ENCODE measurements around the gene CYP27C1. TPM values are rescaled to one million over a fixed set of nuclear protein-coding genes. Genes with fewer than 3 reads are reported as not detected.
"Not testable (repeated sequence)": the region's sequence is repeated elsewhere in the genome, so short reads cannot be mapped to it uniquely, and the experiment has no call there.

CYP27C1 gene
- total RNA-seq, 2 donors from 2014 or later: not detected

GRCh38 chr2:127170452-127171197 is 49.5 kb downstream of the CYP27C1 start:
- Mint-ChIP-seq H3K27me3 (ENCODE audit: low read depth) (no peaks in the 10 kb centered on the region), H3K27ac (no peak overlapping the region), H3K36me3 (ENCODE audit: insufficient read depth in 2 of 2) (no peaks in the 10 kb centered on the region), H3K4me1 (ENCODE audit: low read depth) (no peaks in the 10 kb centered on the region), H3K4me3 (no peak overlapping the region), H3K9me3 (no peaks in the 10 kb centered on the region)
- ATAC-seq (replicated peaks in 1 of 2) (no peak), DNase-seq (no peak)

DNA sequence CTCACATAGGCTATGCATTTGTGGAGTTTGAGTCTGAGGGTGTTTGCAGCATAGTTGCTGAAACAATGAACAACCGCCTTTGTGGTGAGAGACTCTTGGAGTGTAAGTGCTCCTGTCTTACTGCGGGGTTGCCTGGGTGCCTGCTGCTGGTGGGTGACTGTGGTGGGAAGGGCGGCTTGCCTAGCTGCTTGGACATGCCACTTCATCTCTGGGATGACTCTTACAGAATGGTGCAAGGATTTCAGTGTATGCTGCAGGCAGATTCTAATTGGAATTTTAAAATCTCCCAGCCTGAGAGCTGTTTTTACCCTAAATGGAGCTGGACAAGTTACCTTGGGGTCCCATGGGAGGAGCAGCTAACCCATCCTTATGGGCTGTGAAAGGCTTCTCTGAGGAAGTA is 50.1 kb downstream of the CYP27C1 start:
- H3K4me1 Mint-ChIP-seq (ENCODE audit: low read depth): no peaks in the 10 kb centered on the region
- H3K36me3 Mint-ChIP-seq (ENCODE audit: insufficient read depth in 2 of 2): no peaks in the 10 kb centered on the region
- no peak for ATAC-seq (replicated peaks in 1 of 2)
- no peak overlapping the region for H3K4me3 Mint-ChIP-seq
- no peak for DNase-seq
- H3K27me3 Mint-ChIP-seq (ENCODE audit: low read depth): no peaks in the 10 kb centered on the region
- no peak overlapping the region for H3K27ac Mint-ChIP-seq
- H3K9me3 Mint-ChIP-seq: no peaks in the 10 kb centered on the region

DNA sequence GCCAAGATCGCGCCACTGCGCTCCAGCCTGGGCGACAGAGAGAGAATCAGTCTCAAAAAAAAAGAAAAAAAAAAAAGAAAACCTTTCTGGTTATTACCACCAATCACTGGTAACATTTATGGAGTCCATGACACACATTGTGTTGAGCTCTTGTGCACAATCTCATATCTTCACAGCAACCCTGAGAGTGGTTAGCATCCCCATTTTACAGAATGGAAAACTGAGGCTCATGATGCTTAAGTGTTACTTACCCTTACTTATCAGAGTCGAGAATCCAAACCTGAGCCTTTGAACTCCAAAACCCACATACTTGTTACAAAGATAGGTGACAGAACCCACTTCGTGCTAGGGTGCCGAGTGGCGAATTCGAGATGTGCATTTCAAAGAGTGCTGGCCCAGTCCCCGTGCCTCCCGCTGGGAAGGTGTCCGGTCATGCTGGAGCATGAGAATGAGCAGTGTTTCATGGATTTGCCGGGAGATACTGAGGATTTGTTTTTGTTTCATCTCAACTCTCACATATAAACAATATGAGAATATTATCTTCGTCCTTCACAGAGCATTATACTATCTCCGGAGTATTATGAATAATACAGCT is 50.9 kb downstream of the CYP27C1 start:
- no peak for ATAC-seq (replicated peaks in 1 of 2)
- Mint-ChIP-seq H3K27me3 (ENCODE audit: low read depth) (no peaks in the 10 kb centered on the region), H3K36me3 (ENCODE audit: insufficient read depth in 2 of 2) (no peaks in the 10 kb centered on the region), H3K27ac (no peak overlapping the region), H3K9me3 (no peaks in the 10 kb centered on the region), H3K4me3 (no peak overlapping the region), H3K4me1 (ENCODE audit: low read depth) (no peaks in the 10 kb centered on the region)
- DNase-seq: no peak

- Mint-ChIP-seq H3K36me3 (ENCODE audit: insufficient read depth in 2 of 2) (no peaks in the 10 kb centered on the region), H3K27ac (no peak overlapping the region), H3K4me3 (no peak overlapping the region), H3K9me3 (no peaks in the 10 kb centered on the region), H3K27me3 (ENCODE audit: low read depth) (no peaks in the 10 kb centered on the region), H3K4me1 (ENCODE audit: low read depth) (no peaks in the 10 kb centered on the region)
- ATAC-seq (replicated peaks in 1 of 2) (no peak), DNase-seq (no peak)
Observed at GRCh38 chr2:127166231-127166860, 53.8 kb downstream of the CYP27C1 start.

GRCh38 chr2:127165539-127165935 is 54.6 kb downstream of the CYP27C1 start:
- H3K27me3 Mint-ChIP-seq (ENCODE audit: low read depth): no peaks in the 10 kb centered on the region
- H3K36me3 Mint-ChIP-seq (ENCODE audit: insufficient read depth in 2 of 2): no peaks in the 10 kb centered on the region
- H3K4me3 Mint-ChIP-seq: no peak overlapping the region
- no peaks in the 10 kb centered on the region for H3K4me1 Mint-ChIP-seq (ENCODE audit: low read depth)
- DNase-seq (no peak), ATAC-seq (replicated peaks in 1 of 2) (no peak)
- no peak overlapping the region for H3K27ac Mint-ChIP-seq
- H3K9me3 Mint-ChIP-seq: no peaks in the 10 kb centered on the region

DNA sequence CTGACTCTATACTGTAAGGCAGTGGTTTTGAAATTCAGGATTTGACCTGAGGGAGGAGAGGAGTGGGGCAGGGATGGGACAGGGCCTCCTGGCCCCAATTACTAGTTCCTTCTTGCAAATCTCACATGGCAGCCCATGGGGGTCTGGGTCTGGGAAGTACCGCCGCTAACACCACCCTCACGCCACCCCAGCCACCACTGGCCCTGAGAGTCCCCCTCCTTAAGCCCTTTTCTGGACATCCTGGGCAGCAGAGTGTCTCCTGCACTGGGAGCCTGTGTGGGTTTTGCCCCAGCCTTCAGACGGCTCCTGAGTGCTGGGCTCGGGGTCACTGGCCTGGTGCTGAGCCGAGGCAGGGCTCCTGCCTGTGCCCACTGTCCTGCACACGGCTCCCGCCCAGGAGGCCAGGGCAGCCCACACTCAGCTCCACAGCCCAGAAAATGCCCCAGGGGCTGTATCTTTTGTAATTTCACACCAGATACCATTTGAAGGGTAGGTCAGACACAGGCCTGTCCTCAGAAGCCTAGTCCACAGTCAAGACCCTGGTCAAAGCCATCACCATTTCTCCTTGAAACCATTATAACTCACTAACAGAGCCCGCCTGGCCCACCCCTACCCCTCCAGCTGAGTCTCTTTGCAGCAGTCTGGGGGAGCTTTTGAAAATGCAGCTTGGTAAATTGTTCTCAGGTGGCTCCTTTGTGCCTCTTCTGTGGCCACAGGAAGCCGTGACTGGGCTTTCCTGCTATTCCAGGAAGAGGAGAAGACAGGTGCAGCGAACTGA is 55.1 kb downstream of the CYP27C1 start:
- DNase-seq (no peak), ATAC-seq (replicated peaks in 1 of 2) (no peak)
- Mint-ChIP-seq H3K27me3 (ENCODE audit: low read depth) (no peaks in the 10 kb centered on the region), H3K36me3 (ENCODE audit: insufficient read depth in 2 of 2) (no peaks in the 10 kb centered on the region), H3K4me1 (ENCODE audit: low read depth) (no peaks in the 10 kb centered on the region), H3K4me3 (no peak overlapping the region), H3K27ac (no peak overlapping the region), H3K9me3 (no peaks in the 10 kb centered on the region)

GRCh38 chr2:127163921-127164320 is 56.2 kb downstream of the CYP27C1 start:
- no peak for ATAC-seq (replicated peaks in 1 of 2)
- Mint-ChIP-seq H3K27ac (no peak overlapping the region), H3K4me1 (ENCODE audit: low read depth) (no peaks in the 10 kb centered on the region), H3K9me3 (no peaks in the 10 kb centered on the region), H3K36me3 (ENCODE audit: insufficient read depth in 2 of 2) (no peaks in the 10 kb centered on the region), H3K4me3 (no peak overlapping the region), H3K27me3 (ENCODE audit: low read depth) (no peaks in the 10 kb centered on the region)
- DNase-seq: no peak

GRCh38 chr2:127163090-127163406 is 57.1 kb downstream of the CYP27C1 start:
- not testable (repeated sequence) for H3K27ac Mint-ChIP-seq; H3K4me3 Mint-ChIP-seq; ATAC-seq (replicated peaks in 1 of 2); H3K36me3 Mint-ChIP-seq (ENCODE audit: insufficient read depth in 2 of 2); H3K27me3 Mint-ChIP-seq (ENCODE audit: low read depth); DNase-seq; H3K9me3 Mint-ChIP-seq; H3K4me1 Mint-ChIP-seq (ENCODE audit: low read depth)

GRCh38 chr2:127162261-127163089 is 57.6 kb downstream of the CYP27C1 start:
- H3K9me3 Mint-ChIP-seq: no peaks in the 10 kb centered on the region
- H3K27me3 Mint-ChIP-seq (ENCODE audit: low read depth): no peaks in the 10 kb centered on the region
- no peaks in the 10 kb centered on the region for H3K36me3 Mint-ChIP-seq (ENCODE audit: insufficient read depth in 2 of 2)

DNA sequence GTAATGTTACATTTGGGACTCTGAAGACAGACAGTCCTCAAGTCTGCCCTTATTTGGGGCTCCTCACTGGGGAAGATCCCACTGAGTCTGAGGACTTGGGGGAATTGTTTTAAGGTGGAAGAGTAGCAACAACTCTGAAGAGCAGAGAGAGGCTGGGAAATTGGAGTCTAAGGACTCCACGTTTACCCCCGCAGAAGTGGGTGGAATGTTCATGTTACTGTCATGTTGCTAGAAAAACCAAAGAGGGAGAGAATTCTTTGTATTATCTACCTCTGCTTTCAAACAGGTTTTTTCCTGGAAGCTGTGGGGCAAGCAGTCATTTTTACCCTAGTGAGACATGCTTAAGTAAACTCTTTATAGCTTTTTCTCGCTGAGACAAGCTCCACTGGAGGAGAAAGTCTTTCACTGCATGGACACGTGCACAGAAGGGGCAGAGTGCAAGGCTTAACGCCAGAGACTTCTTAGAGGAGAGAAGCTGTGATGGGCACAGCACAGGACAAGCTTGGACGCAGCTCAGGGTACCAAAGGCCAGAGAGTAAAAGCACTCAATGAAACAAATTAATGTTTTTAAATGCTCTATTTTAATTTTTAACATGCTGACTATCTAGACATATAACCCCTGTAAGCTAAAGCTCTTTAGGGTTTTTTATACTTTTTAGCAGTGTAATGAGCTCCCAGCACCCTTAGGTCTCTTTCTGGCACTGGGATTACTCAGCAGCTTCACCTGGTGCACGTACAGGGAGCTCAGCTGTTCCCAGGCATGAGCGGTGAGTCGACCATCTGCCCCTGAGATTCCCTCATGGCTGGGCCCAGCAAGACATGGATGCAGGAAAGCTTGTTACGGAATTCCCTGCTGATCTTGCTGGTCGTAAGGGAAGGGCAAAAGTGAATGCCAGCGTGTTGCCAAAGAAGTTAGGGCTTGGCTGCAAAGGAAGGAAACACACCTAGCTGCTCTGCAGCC is 58.6 kb downstream of the CYP27C1 start:
- ATAC-seq (replicated peaks in 1 of 2): no peak
- no peak overlapping the region for H3K4me3 Mint-ChIP-seq

More at GRCh38 chr2:127162261-127163089, 57.6 kb downstream of the CYP27C1 start:
- Mint-ChIP-seq H3K4me1 (ENCODE audit: low read depth) (no peaks in the 10 kb centered on the region), H3K27ac (no peak overlapping the region), H3K4me3 (no peak overlapping the region)
- no peak for DNase-seq
- ATAC-seq (replicated peaks in 1 of 2): no peak

GRCh38 chr2:127160676-127161075 is 59.4 kb downstream of the CYP27C1 start:
- Mint-ChIP-seq H3K4me1 (ENCODE audit: low read depth) (no peaks in the 10 kb centered on the region), H3K4me3 (no peak overlapping the region), H3K27ac (no peak overlapping the region), H3K27me3 (ENCODE audit: low read depth) (no peaks in the 10 kb centered on the region), H3K36me3 (ENCODE audit: insufficient read depth in 2 of 2) (no peaks in the 10 kb centered on the region), H3K9me3 (no peaks in the 10 kb centered on the region)
- no peak for DNase-seq
- no peak for ATAC-seq (replicated peaks in 1 of 2)

More for the DNA sequence above, 58.6 kb downstream of the CYP27C1 start:
- Mint-ChIP-seq H3K4me1 (ENCODE audit: low read depth) (no peaks in the 10 kb centered on the region), H3K36me3 (ENCODE audit: insufficient read depth in 2 of 2) (no peaks in the 10 kb centered on the region), H3K27ac (no peak overlapping the region), H3K9me3 (no peaks in the 10 kb centered on the region), H3K27me3 (ENCODE audit: low read depth) (no peaks in the 10 kb centered on the region)
- DNase-seq: no peak

DNA sequence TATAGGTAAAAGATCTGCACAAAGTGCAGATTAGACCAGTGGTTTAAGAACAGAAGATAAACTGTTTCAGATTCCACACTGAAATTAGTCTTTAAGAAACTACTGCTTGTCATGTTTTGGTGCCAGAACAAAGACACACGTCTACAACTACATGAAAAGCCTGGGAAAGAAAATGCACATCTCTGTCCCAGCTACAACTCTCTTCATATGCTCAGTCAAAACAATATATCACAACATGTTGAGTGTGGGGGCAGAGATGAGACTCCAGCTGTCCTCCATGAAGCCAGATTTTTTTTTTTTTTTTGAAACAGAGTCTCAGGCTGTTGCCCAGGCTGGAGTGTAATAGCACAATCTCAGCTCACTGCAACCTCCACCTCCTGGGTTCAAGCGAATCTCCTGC is 60.6 kb downstream of the CYP27C1 start:
- Mint-ChIP-seq H3K27me3 (ENCODE audit: low read depth) (no peaks in the 10 kb centered on the region), H3K4me3 (no peak overlapping the region), H3K9me3 (no peaks in the 10 kb centered on the region), H3K27ac (no peak overlapping the region), H3K36me3 (ENCODE audit: insufficient read depth in 2 of 2) (no peaks in the 10 kb centered on the region), H3K4me1 (ENCODE audit: low read depth) (no peaks in the 10 kb centered on the region)
- no peak for ATAC-seq (replicated peaks in 1 of 2)
- DNase-seq: no peak

Data from activated T-cell treated with anti-CD3 and anti-CD28 coated beads, Interleukin-2, amount 50 U/mL, for 72 hours (primary cell).